HFFc6 (cell line): ENCODE measurements around the gene IL16. TPM values are rescaled to one million over a fixed set of nuclear protein-coding genes. Genes with fewer than 3 reads are reported as not detected.
A peak's percentile ranks its signal among the peaks of the same experiment; 100 is the strongest.

ENCODE experiments used
- DNase-seq: peaks from one replicate; pipeline ENCODE4 v3.0.0-alpha.2; 2018
- H3K27ac Mint-ChIP-seq: 2 replicates; pipeline ENCODE4 v1.8.0; 2020; ENCODE audit warnings: mild to moderate bottlenecking, mixed read lengths
- H3K27me3 Mint-ChIP-seq: 2 replicates; pipeline ENCODE4 v1.8.0; 2021; ENCODE audit warnings: mild to moderate bottlenecking, moderate library complexity, mixed read lengths; ENCODE audit not compliant: insufficient read depth
- H3K36me3 Mint-ChIP-seq: 2 replicates; pipeline ENCODE4 v1.8.0; 2021; ENCODE audit warnings: low read depth, mixed read lengths
- H3K4me1 Mint-ChIP-seq: 2 replicates; pipeline ENCODE4 v1.8.0; 2020; ENCODE audit warnings: low read depth, mixed read lengths
- H3K4me3 Mint-ChIP-seq: 2 replicates; pipeline ENCODE4 v1.8.0; 2020; ENCODE audit warnings: mild to moderate bottlenecking, moderate library complexity, mixed read lengths
- H3K9me3 Mint-ChIP-seq: 2 replicates; pipeline ENCODE4 v1.8.0; 2020; ENCODE audit warnings: mild to moderate bottlenecking, mixed read lengths
- CTCF ChIP-seq: fragments of 200-600 bp; sonication (generic); IDR thresholded peaks from 2 replicates; pipeline ENCODE4 v1.5.0; 2021; ENCODE audit warnings: antibody characterized with exemption, mild to moderate bottlenecking
- total RNA-seq, 6 experiments: library from RNA; stranded (reverse); fragmentation: NEBNext Ultra II Directional; extraction: Animal tissue kit (Norgen Biotek cat#: 25700); gene quantifications; 2 replicates in 1 of 6; 3 replicates in 5 of 6; pipeline ENCODE4 v1.2.3, GENCODE V29; 2021

IL16 gene
- total RNA-seq, 6 experiments from 2014 or later, result not detected

- no peaks in the 10 kb centered on the region for H3K36me3 Mint-ChIP-seq
- H3K9me3 Mint-ChIP-seq, result no peaks in the 10 kb centered on the region
- H3K4me3 Mint-ChIP-seq, result no peak overlapping the region
- peaks cover 5% of the 10 kb centered on the region for H3K27me3 Mint-ChIP-seq
- DNase-seq, result no peak
- H3K27ac Mint-ChIP-seq, result no peak overlapping the region
- no peak for TF ChIP-seq CTCF
- peaks cover 28% of the 10 kb centered on the region for H3K4me1 Mint-ChIP-seq
These were observed 135.6 kb downstream of the IL16 start for GRCh38 chr15:81332326-81332725.

- H3K27me3 Mint-ChIP-seq, result peaks cover 5% of the 10 kb centered on the region
- no peak overlapping the region for H3K27ac Mint-ChIP-seq
- no peak for DNase-seq
- H3K4me3 Mint-ChIP-seq, result no peak overlapping the region
- no peaks in the 10 kb centered on the region for H3K9me3 Mint-ChIP-seq
- no peaks in the 10 kb centered on the region for H3K36me3 Mint-ChIP-seq
- peaks cover 27% of the 10 kb centered on the region for H3K4me1 Mint-ChIP-seq
- no peak for TF ChIP-seq CTCF
These were observed 136.7 kb downstream of the IL16 start for GRCh38 chr15:81333363-81333762.

- TF ChIP-seq CTCF, result no peak
- no peak overlapping the region for H3K27ac Mint-ChIP-seq
- no peaks in the 10 kb centered on the region for H3K36me3 Mint-ChIP-seq
- DNase-seq, result no peak
- H3K4me1 Mint-ChIP-seq, result peaks cover 39% of the 10 kb centered on the region
- peaks cover 5% of the 10 kb centered on the region for H3K27me3 Mint-ChIP-seq
- no peaks in the 10 kb centered on the region for H3K9me3 Mint-ChIP-seq
- no peak overlapping the region for H3K4me3 Mint-ChIP-seq
These were observed 138.2 kb downstream of the IL16 start for GRCh38 chr15:81334768-81335435.

- H3K36me3 Mint-ChIP-seq, result no peaks in the 10 kb centered on the region
- H3K27me3 Mint-ChIP-seq, result peaks cover 6% of the 10 kb centered on the region
- no peak for DNase-seq
- H3K27ac Mint-ChIP-seq, result no peak overlapping the region
- H3K9me3 Mint-ChIP-seq, result no peaks in the 10 kb centered on the region
- H3K4me3 Mint-ChIP-seq, result no peak overlapping the region
- H3K4me1 Mint-ChIP-seq, result peaks cover 35% of the 10 kb centered on the region
- no peak for TF ChIP-seq CTCF
These were observed 139.0 kb downstream of the IL16 start for GRCh38 chr15:81335631-81336030.

- Mint-ChIP-seq H3K9me3 (no peaks in the 10 kb centered on the region), H3K36me3 (peaks cover 5% of the 10 kb centered on the region; the same call in 1 of the 2 replicates), H3K27ac (no peak overlapping the region), H3K4me3 (no peak overlapping the region), H3K4me1 (peaks cover 37% of the 10 kb centered on the region), H3K27me3 (peaks cover 10% of the 10 kb centered on the region)
- TF ChIP-seq CTCF, result peak; percentile 74
- DNase-seq, result peak; percentile 41
These were observed 139.9 kb downstream of the IL16 start for GRCh38 chr15:81336568-81336967.
